A673 (cell line): ENCODE data around the gene CTNS.

Experiments
- CTCF ChIP-seq: fragments of 300-800, 200-600 bp; sonication (generic); conservative IDR thresholded peaks from 2 replicates; pipeline ENCODE4 v1.5.1; 2017; ENCODE audit warnings: low read depth, mild to moderate bottlenecking, antibody characterized with exemption, low read length, moderate library complexity, mixed read lengths
- EZH2 ChIP-seq: fragments of 200-600 bp; sonication (generic); IDR thresholded peaks from 2 replicates; pipeline ENCODE4 v1.6.1; 2017; ENCODE audit warnings: borderline replicate concordance, low read depth, mild to moderate bottlenecking, mixed read lengths, antibody characterized with exemption, low read length; ENCODE audit not compliant: poor library complexity, severe bottlenecking

- TF ChIP-seq CTCF (no peak), EZH2 (no peak)
These were observed 46.3 kb upstream of the CTNS start for GRCh38 chr17:3590231-3590630.
